ENCODE results near the gene MTM1. TPM values are rescaled to one million over a fixed set of nuclear protein-coding genes. Genes with fewer than 3 reads are reported as not detected.

Gene MTM1
- total RNA-seq, 1 donor from 2014 or later: 12.1 TPM

DNA sequence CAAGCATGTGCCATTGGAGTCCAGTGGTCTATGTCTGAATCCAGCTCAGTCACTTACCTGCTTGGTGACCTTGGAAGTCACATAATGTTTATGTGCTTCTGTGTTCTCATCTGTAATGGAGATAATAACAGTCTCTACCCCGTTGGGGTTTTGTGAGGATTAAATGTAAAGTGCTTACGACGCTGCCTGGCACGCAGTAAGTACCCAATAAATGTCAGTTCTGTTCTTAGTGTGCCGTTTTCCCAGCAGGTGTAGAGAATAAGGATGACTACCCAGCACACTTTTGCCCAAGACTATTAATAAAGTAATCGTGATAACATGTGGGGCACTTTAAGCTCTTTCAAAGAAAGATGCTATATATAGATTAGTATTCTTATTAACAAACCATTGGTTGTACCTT is 56.7 kb downstream of the MTM1 start:
- Mint-ChIP-seq H3K4me1 (ENCODE audit: low read depth) (no peaks in the 10 kb centered on the region), H3K9me3 (ENCODE audit: low read depth) (peaks cover 37% of the 10 kb centered on the region), H3K27me3 (no peaks in the 10 kb centered on the region), H3K4me3 (ENCODE audit: low read depth) (no peak overlapping the region), H3K36me3 (ENCODE audit: insufficient read depth) (peaks cover 27% of the 10 kb centered on the region), H3K27ac (no peak overlapping the region)
- TF ChIP-seq, protein P1, sequence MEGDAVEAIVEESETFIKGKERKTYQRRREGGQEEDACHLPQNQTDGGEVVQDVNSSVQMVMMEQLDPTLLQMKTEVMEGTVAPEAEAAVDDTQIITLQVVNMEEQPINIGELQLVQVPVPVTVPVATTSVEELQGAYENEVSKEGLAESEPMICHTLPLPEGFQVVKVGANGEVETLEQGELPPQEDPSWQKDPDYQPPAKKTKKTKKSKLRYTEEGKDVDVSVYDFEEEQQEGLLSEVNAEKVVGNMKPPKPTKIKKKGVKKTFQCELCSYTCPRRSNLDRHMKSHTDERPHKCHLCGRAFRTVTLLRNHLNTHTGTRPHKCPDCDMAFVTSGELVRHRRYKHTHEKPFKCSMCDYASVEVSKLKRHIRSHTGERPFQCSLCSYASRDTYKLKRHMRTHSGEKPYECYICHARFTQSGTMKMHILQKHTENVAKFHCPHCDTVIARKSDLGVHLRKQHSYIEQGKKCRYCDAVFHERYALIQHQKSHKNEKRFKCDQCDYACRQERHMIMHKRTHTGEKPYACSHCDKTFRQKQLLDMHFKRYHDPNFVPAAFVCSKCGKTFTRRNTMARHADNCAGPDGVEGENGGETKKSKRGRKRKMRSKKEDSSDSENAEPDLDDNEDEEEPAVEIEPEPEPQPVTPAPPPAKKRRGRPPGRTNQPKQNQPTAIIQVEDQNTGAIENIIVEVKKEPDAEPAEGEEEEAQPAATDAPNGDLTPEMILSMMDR (IDR thresholded peaks at IDR 0.05; ENCODE audit: unreplicated experiment): no peak
- no peak for DNase-seq (ENCODE audit: low spot score, unreplicated experiment)

DNA sequence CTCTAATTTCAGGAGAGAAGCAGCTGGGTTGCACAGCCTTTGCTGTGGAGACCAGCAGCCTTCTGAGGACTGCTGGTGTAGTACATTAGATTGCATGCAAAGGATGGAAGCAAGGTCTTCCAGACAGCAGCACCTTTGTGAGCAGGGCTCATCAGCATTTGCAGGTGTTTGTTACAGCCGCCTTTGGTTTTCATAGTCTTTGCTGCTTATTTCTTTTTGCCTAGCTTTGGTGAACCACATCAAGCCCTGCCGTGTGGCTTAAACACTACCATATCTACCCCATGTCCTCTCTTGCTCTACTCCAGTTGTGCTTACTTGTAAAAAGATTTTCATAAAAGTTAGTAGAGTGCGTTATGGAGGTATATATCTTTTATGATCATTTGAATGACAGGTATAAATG is 57.5 kb downstream of the MTM1 start:
- no peak for DNase-seq (ENCODE audit: low spot score, unreplicated experiment)
- no peak overlapping the region for H3K27ac Mint-ChIP-seq
- H3K4me1 Mint-ChIP-seq (ENCODE audit: low read depth): no peaks in the 10 kb centered on the region
- H3K36me3 Mint-ChIP-seq (ENCODE audit: insufficient read depth): peaks cover 29% of the 10 kb centered on the region
- TF ChIP-seq, protein P1 (IDR thresholded peaks at IDR 0.05; ENCODE audit: unreplicated experiment): no peak
- peaks cover 40% of the 10 kb centered on the region for H3K9me3 Mint-ChIP-seq (ENCODE audit: low read depth)
- H3K27me3 Mint-ChIP-seq: no peaks in the 10 kb centered on the region
- no peak overlapping the region for H3K4me3 Mint-ChIP-seq (ENCODE audit: low read depth)

DNA sequence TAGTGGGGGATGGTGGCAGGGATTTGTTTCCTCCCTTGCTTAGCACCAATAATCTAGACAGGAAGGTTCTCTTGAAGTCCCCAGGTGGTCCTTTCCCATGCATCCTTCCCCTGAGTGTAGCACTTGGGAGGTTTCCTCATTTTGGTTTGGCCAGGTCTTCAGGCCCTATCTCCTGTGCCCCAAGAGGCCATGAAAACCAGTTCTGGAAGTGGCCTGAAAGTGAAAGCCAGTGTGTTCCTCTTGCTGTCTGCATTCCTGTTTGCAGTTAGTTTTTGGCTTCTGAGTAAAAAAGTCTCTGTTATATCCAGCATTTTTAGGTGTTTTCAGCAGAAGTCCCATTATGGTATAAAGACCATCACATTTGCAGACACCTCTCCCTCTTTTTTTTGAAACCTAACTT is 59.5 kb downstream of the MTM1 start:
- H3K4me3 Mint-ChIP-seq (ENCODE audit: low read depth): no peak overlapping the region

DNA sequence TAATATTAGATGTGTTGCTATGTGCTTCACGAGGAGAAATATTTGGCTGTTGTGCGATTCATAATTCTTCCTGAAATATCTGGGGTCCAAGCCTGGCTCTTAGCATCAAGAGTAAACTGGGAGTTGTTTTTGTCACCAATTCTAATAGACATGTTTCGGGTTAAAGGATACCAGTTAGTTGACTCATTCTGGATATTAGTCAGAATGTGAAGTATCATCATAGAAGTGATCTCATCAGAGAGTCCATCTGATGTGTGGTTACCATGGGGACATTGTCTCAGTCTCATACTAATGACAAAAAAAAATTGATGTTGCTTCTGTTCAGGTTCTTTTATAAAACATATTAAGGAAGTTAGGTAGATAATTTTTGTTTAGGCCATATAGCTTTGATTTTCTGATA is 67.5 kb downstream of the MTM1 start:
- Mint-ChIP-seq H3K4me3 (ENCODE audit: low read depth) (no peak overlapping the region), H3K27ac (no peak overlapping the region), H3K4me1 (ENCODE audit: low read depth) (no peaks in the 10 kb centered on the region), H3K9me3 (ENCODE audit: low read depth) (peaks cover 21% of the 10 kb centered on the region), H3K36me3 (ENCODE audit: insufficient read depth) (peaks cover 7% of the 10 kb centered on the region), H3K27me3 (no peaks in the 10 kb centered on the region)
- no peak for DNase-seq (ENCODE audit: low spot score, unreplicated experiment)
- TF ChIP-seq, protein P1 (IDR thresholded peaks at IDR 0.05; ENCODE audit: unreplicated experiment): no peak

More for the DNA sequence above, 59.5 kb downstream of the MTM1 start:
- DNase-seq (ENCODE audit: low spot score, unreplicated experiment): no peak
- H3K4me1 Mint-ChIP-seq (ENCODE audit: low read depth): no peaks in the 10 kb centered on the region
- H3K36me3 Mint-ChIP-seq (ENCODE audit: insufficient read depth): peaks cover 22% of the 10 kb centered on the region
- H3K9me3 Mint-ChIP-seq (ENCODE audit: low read depth): peaks cover 33% of the 10 kb centered on the region
- TF ChIP-seq, protein P1 (IDR thresholded peaks at IDR 0.05; ENCODE audit: unreplicated experiment): no peak
- no peaks in the 10 kb centered on the region for H3K27me3 Mint-ChIP-seq
- no peak overlapping the region for H3K27ac Mint-ChIP-seq

DNA sequence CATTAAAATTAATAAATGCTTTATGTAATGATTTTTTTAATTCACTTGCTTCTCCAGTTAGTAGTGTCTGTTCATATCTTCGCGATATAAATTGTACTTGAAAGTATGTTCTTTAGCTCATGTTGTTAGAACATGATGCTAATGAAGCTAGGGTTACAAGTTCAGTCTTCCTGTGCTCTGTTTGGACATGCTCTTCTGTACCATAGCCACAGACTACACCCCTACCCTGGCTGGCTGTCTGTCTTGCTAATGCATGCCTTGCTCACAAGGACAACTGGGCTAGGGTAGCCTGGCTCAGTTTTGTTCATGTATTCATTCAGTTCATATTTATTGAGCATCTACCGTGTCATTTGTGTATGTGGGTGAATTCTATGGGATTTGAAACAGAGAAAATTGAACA is 74.0 kb downstream of the MTM1 start:
- TF ChIP-seq, protein P1 (IDR thresholded peaks at IDR 0.05; ENCODE audit: unreplicated experiment): no peak
- Mint-ChIP-seq H3K27me3 (no peaks in the 10 kb centered on the region), H3K36me3 (ENCODE audit: insufficient read depth) (peaks cover 8% of the 10 kb centered on the region), H3K9me3 (ENCODE audit: low read depth) (peaks cover 15% of the 10 kb centered on the region), H3K4me3 (ENCODE audit: low read depth) (no peak overlapping the region), H3K4me1 (ENCODE audit: low read depth) (peaks cover 1% of the 10 kb centered on the region), H3K27ac (no peak overlapping the region)
- DNase-seq (ENCODE audit: low spot score, unreplicated experiment): no peak
